Peyer's patch (tissue), 4 donors: ENCODE results near the gene TNFAIP8L2.

Experiments
- POLR2A ChIP-seq, 2 donors: fragments of 450-650 bp; IDR thresholded peaks; one replicate each; pipeline ENCODE4 v1.5.1; 2017; ENCODE audit warnings: antibody characterized with exemption in 2 of 2, mild to moderate bottlenecking in 2 of 2, moderate library complexity in 2 of 2
- TF ChIP-seq, protein P1 (sequence below), 6 experiments: fragments of 450-650 bp in 4 of 6; fragments of 200-600 bp in 2 of 6; sonication (generic) in 1 of 6; IDR thresholded peaks; one replicate each; pipeline ENCODE4 v1.5.1; 2017 to 2019; ENCODE audit warnings: antibody characterized with exemption in 6 of 6, mild to moderate bottlenecking in 3 of 6, moderate library complexity in 1 of 6

DNA sequence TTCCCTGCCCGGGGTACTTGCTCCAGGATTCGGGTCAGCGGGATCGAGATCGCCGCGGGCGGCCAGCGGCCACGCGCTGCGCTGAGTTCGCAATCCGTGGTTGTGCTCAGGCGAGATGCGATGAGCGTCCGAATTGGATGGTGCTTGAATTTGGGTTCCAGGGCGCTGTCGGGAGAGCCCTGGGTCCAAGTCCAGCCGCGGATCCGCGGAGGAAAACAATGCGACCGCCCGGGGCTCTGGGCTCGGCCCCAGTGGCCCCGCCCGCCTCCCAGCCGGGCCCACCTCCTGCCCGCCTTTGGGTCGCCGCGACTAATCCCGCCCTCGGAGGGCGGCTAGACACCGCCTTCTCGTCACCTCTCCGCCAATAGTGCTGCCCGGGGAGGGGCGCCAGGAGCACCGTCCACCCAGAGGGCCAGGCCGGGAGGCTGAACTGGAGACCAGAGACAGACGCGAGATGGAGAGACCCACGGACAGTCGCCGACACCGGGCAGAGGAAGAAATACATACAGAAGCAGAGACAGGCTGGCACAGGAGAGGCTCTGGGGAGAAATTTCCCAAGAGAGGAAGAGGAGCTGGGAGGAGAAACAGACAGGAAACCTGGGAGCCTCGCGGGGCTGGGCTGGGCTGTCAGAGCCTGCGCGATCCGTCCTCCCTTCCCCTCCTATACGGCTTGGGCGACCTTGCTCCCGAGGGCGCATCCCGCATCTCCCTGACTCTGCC is 9.9 kb upstream of the TNFAIP8L2 start, which contains the start of gene SEMA6C:
- TF ChIP-seq, protein P1, sequence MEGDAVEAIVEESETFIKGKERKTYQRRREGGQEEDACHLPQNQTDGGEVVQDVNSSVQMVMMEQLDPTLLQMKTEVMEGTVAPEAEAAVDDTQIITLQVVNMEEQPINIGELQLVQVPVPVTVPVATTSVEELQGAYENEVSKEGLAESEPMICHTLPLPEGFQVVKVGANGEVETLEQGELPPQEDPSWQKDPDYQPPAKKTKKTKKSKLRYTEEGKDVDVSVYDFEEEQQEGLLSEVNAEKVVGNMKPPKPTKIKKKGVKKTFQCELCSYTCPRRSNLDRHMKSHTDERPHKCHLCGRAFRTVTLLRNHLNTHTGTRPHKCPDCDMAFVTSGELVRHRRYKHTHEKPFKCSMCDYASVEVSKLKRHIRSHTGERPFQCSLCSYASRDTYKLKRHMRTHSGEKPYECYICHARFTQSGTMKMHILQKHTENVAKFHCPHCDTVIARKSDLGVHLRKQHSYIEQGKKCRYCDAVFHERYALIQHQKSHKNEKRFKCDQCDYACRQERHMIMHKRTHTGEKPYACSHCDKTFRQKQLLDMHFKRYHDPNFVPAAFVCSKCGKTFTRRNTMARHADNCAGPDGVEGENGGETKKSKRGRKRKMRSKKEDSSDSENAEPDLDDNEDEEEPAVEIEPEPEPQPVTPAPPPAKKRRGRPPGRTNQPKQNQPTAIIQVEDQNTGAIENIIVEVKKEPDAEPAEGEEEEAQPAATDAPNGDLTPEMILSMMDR (IDR thresholded peaks at IDR 0.05), result no peak
- TF ChIP-seq POLR2A (IDR thresholded peaks at IDR 0.05), result peak; percentile 60 to 83
